NCI-H1436 treated with DMSO at 0.1 percent for 48 hours (cell line): ENCODE measurements around the gene PEBP1.

Source experiments
- DNase-seq: peaks from one replicate; lab custom pipeline; 2025; lab: John Stamatoyannopoulos, UW

The PEBP1 gene

GRCh38 chr12:118193958-118194357, 58.0 kb downstream of the PEBP1 start:
- no peak for DNase-seq
